ENCODE data around the gene EFCAB6. TPM values are rescaled to one million over a fixed set of nuclear protein-coding genes. Genes with fewer than 3 reads are reported as not detected.
A peak's percentile ranks its signal among the peaks of the same experiment; 100 is the strongest.

The EFCAB6 gene
- total and polyA plus RNA-seq, 7 experiments from 2014 or later, result 0.08 to 1.4 (median 0.39) TPM; not detected in 1

GRCh38 chr22:43774318-43774915, 37.7 kb downstream of the EFCAB6 start:
- peaks cover 0 to 2% (median 0%) of the 10 kb centered on the region in 7 donors for H3K4me1 Mint-ChIP-seq
- no peak for ATAC-seq

GRCh38 chr22:43772831-43773230, 39.3 kb downstream of the EFCAB6 start:
- intact Hi-C loops (cut with micrococcal nuclease), result no loop called here
- H3K27ac Mint-ChIP-seq, result no peak overlapping the region
- DNase-seq, result no peak
- CTCF ChIA-PET, result no interaction called here
- Histone ChIP-seq H3K9me3 (ENCODE audit: control insufficient read depth in 2 of 3, low read length in 3 of 3) (no peaks in the 10 kb centered on the region), H3K4me3 (ENCODE audit: low read length) (no peak overlapping the region), H3K4me1 (ENCODE audit: control insufficient read depth in 2 of 2, insufficient read depth in 2 of 2, low read length in 2 of 2) (no peaks in the 10 kb centered on the region), H3K27me3 (ENCODE audit: control insufficient read depth in 2 of 2, insufficient read depth in 2 of 2, low read length in 2 of 2) (no peaks in the 10 kb centered on the region), H3K36me3 (ENCODE audit: control insufficient read depth in 2 of 3, insufficient read depth in 3 of 3, low read length in 3 of 3) (no peaks in the 10 kb centered on the region), H3K27ac (ENCODE audit: low read depth, low read length) (no peak overlapping the region)
- POLR2A ChIA-PET, result no interaction called here
- no peak overlapping the region for H3K4me3 Mint-ChIP-seq
- peaks cover 0 to 11% (median 3%) of the 10 kb centered on the region in 5 donors for H3K27me3 Mint-ChIP-seq
- H3K4me1 Mint-ChIP-seq, result peaks cover 0 to 2% (median 0%) of the 10 kb centered on the region in 7 donors
- peaks cover 0 to 4% (median 0%) of the 10 kb centered on the region in 5 donors for H3K36me3 Mint-ChIP-seq
- no peak for ATAC-seq
- H3K9me3 Mint-ChIP-seq, result peaks cover 0 to 3% (median 0%) of the 10 kb centered on the region in 11 donors

More at GRCh38 chr22:43774318-43774915, 37.7 kb downstream of the EFCAB6 start:
- peaks cover 0 to 1% (median 0%) of the 10 kb centered on the region in 11 donors for H3K9me3 Mint-ChIP-seq
- Histone ChIP-seq H3K4me3 (ENCODE audit: low read length) (no peak overlapping the region), H3K4me1 (ENCODE audit: control insufficient read depth in 2 of 2, insufficient read depth in 2 of 2, low read length in 2 of 2) (no peaks in the 10 kb centered on the region), H3K36me3 (ENCODE audit: control insufficient read depth in 2 of 3, insufficient read depth in 3 of 3, low read length in 3 of 3) (no peaks in the 10 kb centered on the region), H3K27me3 (ENCODE audit: control insufficient read depth in 2 of 2, insufficient read depth in 2 of 2, low read length in 2 of 2) (no peaks in the 10 kb centered on the region), H3K27ac (ENCODE audit: low read depth, low read length) (no peak overlapping the region), H3K9me3 (ENCODE audit: control insufficient read depth in 2 of 3, low read length in 3 of 3) (no peaks in the 10 kb centered on the region)
- peak overlapping the region in 1 of 9 donors; percentile 21 for H3K27ac Mint-ChIP-seq
- peaks cover 0 to 5% (median 0%) of the 10 kb centered on the region in 5 donors for H3K36me3 Mint-ChIP-seq
- intact Hi-C loops (cut with micrococcal nuclease), result no loop called here
- CTCF ChIA-PET, result no interaction called here
- peaks cover 0 to 11% (median 3%) of the 10 kb centered on the region in 5 donors for H3K27me3 Mint-ChIP-seq
- H3K4me3 Mint-ChIP-seq, result no peak overlapping the region
- DNase-seq, result no peak
- POLR2A ChIA-PET, result no interaction called here

DNA sequence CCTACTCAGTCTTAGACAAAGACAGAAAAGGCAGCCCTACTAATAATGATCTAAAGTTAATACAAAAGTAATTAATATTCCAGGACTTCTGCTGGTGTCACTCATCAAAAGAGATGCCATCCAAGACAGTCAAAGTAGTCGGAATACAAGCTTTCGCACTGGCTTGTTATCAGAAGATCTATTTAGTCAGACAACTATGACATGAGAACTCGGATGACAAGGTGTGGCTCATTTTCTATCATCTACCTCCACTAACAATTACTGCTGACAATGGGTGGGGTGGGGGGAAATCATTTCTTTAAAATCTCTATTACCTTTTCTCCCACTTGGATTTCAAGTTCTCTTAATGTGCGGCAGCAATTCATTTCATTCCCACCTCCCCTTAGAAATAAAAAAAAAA, 56.7 kb downstream of the EFCAB6 start:
- no peak overlapping the region for H3K27ac Mint-ChIP-seq
- DNase-seq (no peak), ATAC-seq (no peak)
- POLR2A ChIA-PET, result no interaction called here
- Histone ChIP-seq H3K4me1 (ENCODE audit: control insufficient read depth in 2 of 2, insufficient read depth in 2 of 2, low read length in 2 of 2) (no peaks in the 10 kb centered on the region), H3K27me3 (ENCODE audit: control insufficient read depth in 2 of 2, insufficient read depth in 2 of 2, low read length in 2 of 2) (no peaks in the 10 kb centered on the region), H3K36me3 (ENCODE audit: control insufficient read depth in 2 of 3, insufficient read depth in 3 of 3, low read length in 3 of 3) (no peaks in the 10 kb centered on the region), H3K4me3 (ENCODE audit: low read length) (no peak overlapping the region), H3K9me3 (ENCODE audit: control insufficient read depth in 2 of 3, low read length in 3 of 3) (no peaks in the 10 kb centered on the region), H3K27ac (ENCODE audit: low read depth, low read length) (no peak overlapping the region)
- no peaks in the 10 kb centered on the region for H3K36me3 Mint-ChIP-seq
- no peaks in the 10 kb centered on the region for H3K4me1 Mint-ChIP-seq
- peaks cover 8 to 23% (median 19%) of the 10 kb centered on the region in 5 donors for H3K27me3 Mint-ChIP-seq
- H3K9me3 Mint-ChIP-seq, result peaks cover 0 to 7% (median 0%) of the 10 kb centered on the region in 11 donors
- no peak overlapping the region for H3K4me3 Mint-ChIP-seq
- CTCF ChIA-PET, result no interaction called here
- intact Hi-C loops (cut with micrococcal nuclease), result no loop called here

- Mint-ChIP-seq H3K4me3 (no peak overlapping the region), H3K36me3 (no peaks in the 10 kb centered on the region), H3K9me3 (peaks cover 0 to 7% (median 0%) of the 10 kb centered on the region in 11 donors), H3K4me1 (no peaks in the 10 kb centered on the region), H3K27ac (no peak overlapping the region), H3K27me3 (peaks cover 8 to 24% (median 19%) of the 10 kb centered on the region in 5 donors)
- ChIA-PET CTCF (no interaction called here), POLR2A (no interaction called here)
- no peak overlapping the region for H3K4me3 ChIP-seq (ENCODE audit: low read length)
- intact Hi-C loops (cut with micrococcal nuclease), result no loop called here
- no peak for DNase-seq
- no peak overlapping the region for H3K27ac ChIP-seq (ENCODE audit: low read depth, low read length)
- no peaks in the 10 kb centered on the region for H3K27me3 ChIP-seq (ENCODE audit: control insufficient read depth in 2 of 2, insufficient read depth in 2 of 2, low read length in 2 of 2)
- H3K4me1 ChIP-seq (ENCODE audit: control insufficient read depth in 2 of 2, insufficient read depth in 2 of 2, low read length in 2 of 2), result no peaks in the 10 kb centered on the region
- H3K9me3 ChIP-seq (ENCODE audit: control insufficient read depth in 2 of 3, low read length in 3 of 3), result no peaks in the 10 kb centered on the region
- no peak for ATAC-seq
- H3K36me3 ChIP-seq (ENCODE audit: control insufficient read depth in 2 of 3, insufficient read depth in 3 of 3, low read length in 3 of 3), result no peaks in the 10 kb centered on the region
Observed at GRCh38 chr22:43755011-43755410, 57.1 kb downstream of the EFCAB6 start.

DNA sequence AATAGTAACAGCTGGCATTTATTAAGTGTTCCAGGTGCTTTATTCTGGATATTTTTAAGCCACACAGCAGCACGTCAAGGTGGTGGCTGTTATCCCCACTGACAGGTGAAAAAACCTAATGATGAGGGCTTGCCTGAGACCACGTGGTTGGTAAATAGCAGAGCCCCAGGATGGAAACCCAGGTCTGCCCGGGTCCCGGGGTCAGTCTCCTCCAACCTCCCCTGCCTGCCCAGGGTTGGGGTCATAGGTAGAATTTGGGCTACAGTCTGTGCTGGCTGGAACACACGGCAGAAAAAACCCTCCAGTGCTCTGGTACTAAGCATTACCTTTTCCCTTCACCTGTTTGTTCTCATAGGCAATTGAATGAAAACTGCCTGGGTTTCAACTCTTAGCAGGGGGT, 57.9 kb downstream of the EFCAB6 start:
- Mint-ChIP-seq H3K27ac (no peak overlapping the region), H3K9me3 (peaks cover 0 to 7% (median 0%) of the 10 kb centered on the region in 11 donors), H3K36me3 (no peaks in the 10 kb centered on the region), H3K27me3 (peaks cover 8 to 28% (median 15%) of the 10 kb centered on the region in 5 donors), H3K4me1 (no peaks in the 10 kb centered on the region), H3K4me3 (no peak overlapping the region)
- DNase-seq (no peak), ATAC-seq (no peak)
- no peak overlapping the region for H3K4me3 ChIP-seq (ENCODE audit: low read length)
- H3K27ac ChIP-seq (ENCODE audit: low read depth, low read length), result no peak overlapping the region
- POLR2A ChIA-PET, result no interaction called here
- no peaks in the 10 kb centered on the region for H3K36me3 ChIP-seq (ENCODE audit: control insufficient read depth in 2 of 3, insufficient read depth in 3 of 3, low read length in 3 of 3)
- intact Hi-C loops (cut with micrococcal nuclease), result no loop called here
- H3K4me1 ChIP-seq (ENCODE audit: control insufficient read depth in 2 of 2, insufficient read depth in 2 of 2, low read length in 2 of 2), result no peaks in the 10 kb centered on the region
- H3K27me3 ChIP-seq (ENCODE audit: control insufficient read depth in 2 of 2, insufficient read depth in 2 of 2, low read length in 2 of 2), result no peaks in the 10 kb centered on the region
- no peaks in the 10 kb centered on the region for H3K9me3 ChIP-seq (ENCODE audit: control insufficient read depth in 2 of 3, low read length in 3 of 3)
- CTCF ChIA-PET, result no interaction called here

GRCh38 chr22:43753688-43754087, 58.4 kb downstream of the EFCAB6 start:
- Mint-ChIP-seq H3K27ac (no peak overlapping the region), H3K9me3 (peaks cover 0 to 7% (median 0%) of the 10 kb centered on the region in 11 donors), H3K36me3 (no peaks in the 10 kb centered on the region), H3K4me1 (no peaks in the 10 kb centered on the region), H3K4me3 (no peak overlapping the region), H3K27me3 (peaks cover 8 to 32% (median 15%) of the 10 kb centered on the region in 5 donors)
- H3K4me3 ChIP-seq (ENCODE audit: low read length), result no peak overlapping the region
- intact Hi-C loops (cut with micrococcal nuclease), result no loop called here
- H3K27me3 ChIP-seq (ENCODE audit: control insufficient read depth in 2 of 2, insufficient read depth in 2 of 2, low read length in 2 of 2), result no peaks in the 10 kb centered on the region
- no peaks in the 10 kb centered on the region for H3K36me3 ChIP-seq (ENCODE audit: control insufficient read depth in 2 of 3, insufficient read depth in 3 of 3, low read length in 3 of 3)
- no peaks in the 10 kb centered on the region for H3K9me3 ChIP-seq (ENCODE audit: control insufficient read depth in 2 of 3, low read length in 3 of 3)
- H3K27ac ChIP-seq (ENCODE audit: low read depth, low read length), result no peak overlapping the region
- no peaks in the 10 kb centered on the region for H3K4me1 ChIP-seq (ENCODE audit: control insufficient read depth in 2 of 2, insufficient read depth in 2 of 2, low read length in 2 of 2)
- CTCF ChIA-PET, result no interaction called here
- POLR2A ChIA-PET, result no interaction called here
- DNase-seq (no peak), ATAC-seq (no peak)

DNA sequence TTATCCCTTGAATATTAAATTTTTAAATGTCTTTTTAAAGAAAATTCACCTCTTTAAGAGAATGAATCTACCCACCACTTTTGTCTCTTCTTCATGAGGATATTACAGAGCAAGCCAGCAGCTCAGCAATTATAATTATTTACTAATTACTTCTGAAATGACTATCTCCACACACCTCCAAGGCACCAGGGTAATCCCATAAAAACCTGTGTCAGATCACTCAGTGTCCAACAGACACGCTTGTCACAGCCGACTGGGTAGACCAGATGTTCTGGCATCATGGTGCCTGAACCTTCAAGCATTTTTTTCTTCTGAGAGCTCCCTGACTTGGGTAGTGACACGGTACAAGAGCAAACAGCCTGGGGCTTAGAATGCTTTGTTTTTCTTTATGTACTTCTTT, 61.4 kb downstream of the EFCAB6 start:
- Mint-ChIP-seq H3K27me3 (peaks cover 4 to 28% (median 11%) of the 10 kb centered on the region in 5 donors), H3K4me1 (no peaks in the 10 kb centered on the region), H3K27ac (no peak overlapping the region), H3K36me3 (no peaks in the 10 kb centered on the region), H3K4me3 (no peak overlapping the region), H3K9me3 (no peaks in the 10 kb centered on the region)
- CTCF ChIA-PET, result no interaction called here
- no peak overlapping the region for H3K27ac ChIP-seq (ENCODE audit: low read depth, low read length)
- DNase-seq (no peak), ATAC-seq (no peak)
- intact Hi-C loops (cut with micrococcal nuclease), result no loop called here
- H3K36me3 ChIP-seq (ENCODE audit: control insufficient read depth in 2 of 3, insufficient read depth in 3 of 3, low read length in 3 of 3), result no peaks in the 10 kb centered on the region
- POLR2A ChIA-PET, result no interaction called here
- no peaks in the 10 kb centered on the region for H3K4me1 ChIP-seq (ENCODE audit: control insufficient read depth in 2 of 2, insufficient read depth in 2 of 2, low read length in 2 of 2)
- H3K4me3 ChIP-seq (ENCODE audit: low read length), result no peak overlapping the region
- no peaks in the 10 kb centered on the region for H3K27me3 ChIP-seq (ENCODE audit: control insufficient read depth in 2 of 2, insufficient read depth in 2 of 2, low read length in 2 of 2)
- H3K9me3 ChIP-seq (ENCODE audit: control insufficient read depth in 2 of 3, low read length in 3 of 3), result no peaks in the 10 kb centered on the region

Measured in naive thymus-derived CD4-positive, alpha-beta T cell (primary cell).